IPS-NIHi7 (cell line): ENCODE results near the gene MAML3.

Source experiments
- DNase-seq: peaks from one replicate; pipeline ENCODE4 v3.0.0; 2012; ENCODE audit warnings: mixed read lengths; ENCODE audit errors: extremely low spot score

Gene MAML3

GRCh38 chr4:139901531-139902320 is 252.3 kb downstream of the MAML3 start:
- DNase-seq, result no peak

GRCh38 chr4:139900964-139901376 is 253.0 kb downstream of the MAML3 start:
- no peak for DNase-seq

GRCh38 chr4:139899346-139899745 is 254.6 kb downstream of the MAML3 start:
- DNase-seq, result no peak

GRCh38 chr4:139898293-139898692 is 255.7 kb downstream of the MAML3 start:
- no peak for DNase-seq

GRCh38 chr4:139896091-139896604 is 257.8 kb downstream of the MAML3 start:
- DNase-seq, result no peak

- no peak for DNase-seq
Observed at GRCh38 chr4:139893801-139894200, 260.2 kb downstream of the MAML3 start.

- DNase-seq, result no peak
Observed at GRCh38 chr4:139892973-139893736, 260.8 kb downstream of the MAML3 start.

GRCh38 chr4:139890816-139891215 is 263.2 kb downstream of the MAML3 start:
- DNase-seq, result no peak

GRCh38 chr4:139889901-139890300 is 264.1 kb downstream of the MAML3 start:
- no peak for DNase-seq

- DNase-seq, result no peak
Observed at GRCh38 chr4:139889264-139889663, 264.7 kb downstream of the MAML3 start.

- DNase-seq, result no peak
Observed at GRCh38 chr4:139887962-139888735, 265.8 kb downstream of the MAML3 start.

GRCh38 chr4:139887376-139887802 is 266.6 kb downstream of the MAML3 start:
- no peak for DNase-seq

- DNase-seq, result no peak
Observed at GRCh38 chr4:139886798-139887197, 267.2 kb downstream of the MAML3 start.

- DNase-seq, result no peak
Observed at GRCh38 chr4:139884438-139884837, 269.5 kb downstream of the MAML3 start.

GRCh38 chr4:139880841-139881240 is 273.1 kb downstream of the MAML3 start:
- DNase-seq, result no peak

GRCh38 chr4:139878050-139878449 is 275.9 kb downstream of the MAML3 start:
- DNase-seq, result no peak

GRCh38 chr4:139876337-139876941 is 277.5 kb downstream of the MAML3 start:
- no peak for DNase-seq

GRCh38 chr4:139875411-139875825 is 278.6 kb downstream of the MAML3 start:
- DNase-seq, result peak; percentile 38

GRCh38 chr4:139873111-139873860 is 280.7 kb downstream of the MAML3 start:
- no peak for DNase-seq

- DNase-seq, result no peak
Observed at GRCh38 chr4:139872274-139872673, 281.7 kb downstream of the MAML3 start.

- no peak for DNase-seq
Observed at GRCh38 chr4:139869810-139870209, 284.2 kb downstream of the MAML3 start.
